RWPE2 (cell line): ENCODE data around the gene PRR29.
"Not testable (repeated sequence)": the region's sequence is repeated elsewhere in the genome, so short reads cannot be mapped to it uniquely, and the experiment has no call there.

ENCODE experiments used
- ATAC-seq: fragments of 200-7000 bp; cut with Tn5 transposase; 3 replicates; pipeline ENCODE4 v1.9.1; 2021; ENCODE audit warnings: low read depth
- DNase-seq: peaks from one replicate; pipeline ENCODE4 v3.0.0-alpha.2; 2020; ENCODE audit warnings: low spot score
- H3K27ac ChIP-seq: fragments of 450-650 bp; 2 replicates; pipeline ENCODE4 v1.5.1; 2017; ENCODE audit warnings: mild to moderate bottlenecking; ENCODE audit not compliant: poor library complexity, severe bottlenecking
- H3K27me3 ChIP-seq: fragments of 250-450 bp; sonication (Bioruptor Pico); 2 replicates; pipeline ENCODE4 v1.5.1; 2021; ENCODE audit warnings: mild to moderate bottlenecking, moderate library complexity; ENCODE audit not compliant: insufficient read depth, poor library complexity, severe bottlenecking
- H3K36me3 ChIP-seq: fragments of 250-450 bp; sonication (Bioruptor Pico); 2 replicates; pipeline ENCODE4 v1.5.1; 2020; ENCODE audit warnings: low read depth, mild to moderate bottlenecking, moderate library complexity
- H3K4me1 ChIP-seq: fragments of 250-450 bp; sonication (Bioruptor Pico); 2 replicates; pipeline ENCODE4 v1.5.1; 2021; ENCODE audit warnings: mild to moderate bottlenecking, moderate library complexity; ENCODE audit not compliant: insufficient read depth, poor library complexity, severe bottlenecking
- H3K4me3 ChIP-seq: fragments of 250-450 bp; sonication (Bioruptor Pico); 2 replicates; pipeline ENCODE4 v1.5.1; 2021; ENCODE audit warnings: mild to moderate bottlenecking, moderate library complexity; ENCODE audit not compliant: severe bottlenecking
- H3K9me3 ChIP-seq: fragments of 250-450 bp; sonication (Bioruptor Pico); 2 replicates; pipeline ENCODE4 v1.5.1; 2021; ENCODE audit warnings: mild to moderate bottlenecking, moderate library complexity; ENCODE audit not compliant: severe bottlenecking
- CTCF ChIP-seq: fragments of 450-650 bp; IDR thresholded peaks from one replicate; pipeline ENCODE4 v1.5.1; 2017; ENCODE audit warnings: mild to moderate bottlenecking, moderate library complexity; ENCODE audit not compliant: poor library complexity, severe bottlenecking

PRR29 gene

GRCh38 chr17:63974594-63975192 lies 23.5 kb upstream of the PRR29 start:
- TF ChIP-seq CTCF: no peak
- no peak for DNase-seq
- Histone ChIP-seq H3K36me3 (no peaks in the 10 kb centered on the region), H3K27ac (peak overlapping the region; percentile 61), H3K9me3 (no peaks in the 10 kb centered on the region), H3K4me1 (peaks cover 19% of the 10 kb centered on the region), H3K4me3 (no peak overlapping the region), H3K27me3 (no peaks in the 10 kb centered on the region)
- ATAC-seq: peak; percentile 88

- Histone ChIP-seq H3K4me1 (peaks cover 19% of the 10 kb centered on the region), H3K4me3 (no peak overlapping the region), H3K27me3 (no peaks in the 10 kb centered on the region), H3K27ac (no peak overlapping the region), H3K36me3 (no peaks in the 10 kb centered on the region), H3K9me3 (no peaks in the 10 kb centered on the region)
- ATAC-seq (no peak), DNase-seq (no peak)
- TF ChIP-seq CTCF: no peak
Measured at GRCh38 chr17:63975541-63976092, 22.5 kb upstream of the PRR29 start.

GRCh38 chr17:63976702-63977101 lies 21.4 kb upstream of the PRR29 start:
- Histone ChIP-seq H3K4me3 (no peak overlapping the region), H3K9me3 (no peaks in the 10 kb centered on the region), H3K27ac (no peak overlapping the region), H3K27me3 (no peaks in the 10 kb centered on the region), H3K36me3 (no peaks in the 10 kb centered on the region), H3K4me1 (peaks cover 19% of the 10 kb centered on the region)
- no peak for DNase-seq
- no peak for ATAC-seq
- TF ChIP-seq CTCF: no peak

GRCh38 chr17:63978272-63979200 lies 19.6 kb upstream of the PRR29 start:
- TF ChIP-seq CTCF: no peak
- H3K4me1 ChIP-seq: peaks cover 17% of the 10 kb centered on the region
- H3K27ac ChIP-seq: no peak overlapping the region
- ATAC-seq (no peak), DNase-seq (no peak)
- H3K9me3 ChIP-seq: no peaks in the 10 kb centered on the region
- no peak overlapping the region for H3K4me3 ChIP-seq
- H3K36me3 ChIP-seq: no peaks in the 10 kb centered on the region
- H3K27me3 ChIP-seq: no peaks in the 10 kb centered on the region

GRCh38 chr17:63982641-63983040 lies 15.5 kb upstream of the PRR29 start:
- ATAC-seq, H3K27me3 ChIP-seq, H3K27ac ChIP-seq, H3K4me3 ChIP-seq, H3K9me3 ChIP-seq, DNase-seq, H3K36me3 ChIP-seq, H3K4me1 ChIP-seq: not testable (repeated sequence)
